Measurements from ENCODE around the gene YIF1A. TPM values are rescaled to one million over a fixed set of nuclear protein-coding genes. Genes with fewer than 3 reads are reported as not detected.
"Not testable (repeated sequence)": the region's sequence is repeated elsewhere in the genome, so short reads cannot be mapped to it uniquely, and the experiment has no call there.

YIF1A gene
- total RNA-seq, 1 donor from 2014 or later: 123 TPM

DNA sequence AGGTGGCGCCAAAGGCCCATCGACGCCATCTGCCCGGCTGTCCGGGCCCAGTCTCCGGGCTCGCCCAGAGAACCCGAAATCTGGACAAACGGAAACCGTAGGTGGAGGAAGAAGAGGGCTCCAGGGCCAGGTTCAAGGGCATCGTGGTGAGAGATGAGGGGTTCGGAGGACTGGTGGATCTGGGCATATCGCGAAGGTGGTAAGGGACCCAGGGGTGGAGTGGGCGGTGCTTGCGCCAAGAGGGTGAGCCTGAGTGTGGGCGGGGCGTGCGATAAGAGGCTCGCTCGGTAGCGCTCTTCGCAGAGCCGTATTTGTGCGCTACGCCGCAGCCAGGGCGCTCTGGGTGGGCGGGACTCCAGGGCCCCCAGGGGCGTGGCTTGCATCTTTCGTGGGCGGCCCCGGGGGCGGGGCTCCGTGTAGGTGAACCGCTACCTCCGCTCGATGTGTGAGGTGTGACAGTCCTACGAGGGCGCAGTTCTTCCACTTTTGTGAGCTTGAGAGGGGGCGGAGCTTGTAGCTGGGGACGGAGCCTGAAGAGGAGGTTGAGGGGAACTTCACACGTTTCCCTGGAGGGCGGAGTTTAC lies 23.1 kb upstream of the YIF1A start:
- DNase-seq (ENCODE audit: low read depth in 2 of 2): peak; percentile 83 to 92

DNA sequence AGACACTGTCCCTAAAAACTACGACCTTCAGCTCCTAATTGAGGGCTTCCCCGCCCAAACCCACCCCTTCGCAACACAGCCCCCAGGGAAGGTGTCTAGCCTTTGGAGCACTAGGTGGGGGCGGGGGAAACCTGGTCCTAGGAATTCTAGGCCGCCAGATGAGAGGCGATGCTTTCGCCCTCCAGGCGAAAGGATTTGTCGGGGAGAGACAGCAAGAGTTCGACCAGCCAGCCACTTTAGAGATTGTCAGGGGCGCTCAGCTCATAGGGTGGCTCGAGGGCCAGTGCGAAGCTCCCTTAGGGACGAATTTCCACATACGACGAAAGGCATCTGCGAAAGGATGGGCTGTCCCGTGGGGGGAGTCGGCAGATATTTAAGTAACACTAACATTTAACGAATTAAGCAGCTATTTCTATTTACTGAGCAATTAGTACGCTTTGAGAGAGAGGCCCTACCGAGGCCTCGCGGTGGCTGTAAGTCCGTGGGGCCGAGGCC lies 22.6 kb upstream of the YIF1A start:
- DNase-seq (ENCODE audit: low read depth in 2 of 2): no peak

DNA sequence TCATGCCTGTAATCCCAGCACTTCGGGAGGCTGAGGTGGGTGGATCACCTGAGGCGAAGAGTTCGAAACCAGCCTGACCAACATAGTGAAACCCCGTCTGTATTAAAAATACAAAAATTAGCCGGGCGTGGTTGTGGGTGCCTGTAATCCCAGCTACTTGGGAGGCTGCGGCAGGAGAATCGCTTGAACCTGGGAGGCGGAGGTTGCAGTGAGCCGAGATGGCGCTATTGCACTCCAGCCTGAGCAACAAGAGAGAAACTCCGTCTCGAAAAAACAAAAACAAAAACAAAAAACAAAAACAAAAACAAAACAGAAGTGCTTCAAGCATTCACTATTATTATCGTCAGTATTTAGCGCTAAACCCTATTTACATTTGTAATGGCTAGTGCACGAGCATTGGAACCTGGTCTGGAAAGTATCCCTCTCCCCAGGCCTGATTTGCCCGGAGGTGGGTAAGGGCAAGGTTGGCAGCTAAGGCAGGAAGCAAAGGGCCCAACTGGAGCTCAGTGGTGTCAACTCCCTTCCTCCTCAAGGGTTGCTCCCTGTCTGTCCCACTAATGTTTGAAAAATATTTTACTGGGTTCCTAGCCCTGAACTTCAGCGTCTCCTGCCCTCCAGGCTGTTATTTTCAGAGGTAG lies 22.0 kb upstream of the YIF1A start:
- not testable (repeated sequence) for DNase-seq (ENCODE audit: low read depth in 2 of 2)

DNA sequence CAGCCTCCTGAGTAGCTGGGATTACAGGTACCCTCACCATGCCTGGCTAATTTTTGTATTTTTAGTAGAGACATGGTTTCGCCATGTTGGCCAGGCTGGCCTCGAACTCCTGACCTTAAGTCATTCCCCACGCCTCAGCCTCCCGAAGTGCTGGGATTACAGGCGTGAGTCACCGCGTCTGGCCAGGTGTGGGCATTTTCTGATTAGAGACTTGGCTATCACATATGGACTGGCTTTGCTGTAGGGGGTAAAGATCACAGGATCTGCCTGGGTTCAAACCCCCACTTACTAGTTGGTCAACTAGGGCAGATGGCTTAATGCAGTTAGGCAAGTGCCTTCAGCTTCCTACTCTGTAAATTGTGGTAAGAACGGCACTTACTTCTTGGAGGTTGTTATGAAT lies 21.4 kb upstream of the YIF1A start:
- no peak for DNase-seq (ENCODE audit: low read depth in 2 of 2)

DNA sequence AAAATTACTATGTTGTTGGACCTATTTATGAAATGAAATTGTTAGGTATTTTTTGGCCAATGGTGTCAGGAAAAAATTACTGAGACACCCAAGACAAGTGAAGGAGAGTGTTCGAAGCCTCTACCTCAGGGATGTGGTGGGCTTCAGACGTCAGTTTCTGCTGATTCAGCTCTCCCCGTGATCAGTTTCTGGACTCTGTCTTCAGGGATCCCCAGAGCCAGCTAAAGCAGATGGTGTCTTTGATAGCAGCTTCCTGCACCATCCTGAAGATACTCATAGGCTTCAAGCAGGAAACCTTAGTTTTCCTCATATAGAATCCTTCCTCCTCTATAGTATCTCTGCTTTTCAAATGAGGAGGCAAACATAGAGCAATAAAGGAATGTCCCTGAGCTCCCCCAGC lies 20.5 kb upstream of the YIF1A start:
- no peak for DNase-seq (ENCODE audit: low read depth in 2 of 2)

DNA sequence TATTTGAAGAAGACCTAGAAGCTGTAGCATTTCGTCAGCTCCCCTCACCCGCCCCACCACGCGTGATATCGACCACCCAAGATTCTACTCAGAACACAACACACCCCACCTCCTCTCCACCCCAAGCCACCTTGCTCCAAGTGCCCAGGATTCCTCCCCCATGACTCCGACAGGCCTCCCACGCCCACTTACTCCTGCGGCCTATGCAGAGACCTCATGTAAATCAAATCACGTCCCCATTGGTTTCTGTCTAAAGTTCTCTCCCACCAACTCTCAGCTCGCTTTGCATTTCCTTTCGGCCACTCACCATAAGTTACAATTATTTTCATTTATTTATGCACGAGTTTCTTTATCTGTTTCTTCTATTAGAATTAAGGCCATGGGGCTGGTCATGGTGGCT lies 13.7 kb upstream of the YIF1A start:
- no peak for DNase-seq (ENCODE audit: low read depth in 2 of 2)

DNA sequence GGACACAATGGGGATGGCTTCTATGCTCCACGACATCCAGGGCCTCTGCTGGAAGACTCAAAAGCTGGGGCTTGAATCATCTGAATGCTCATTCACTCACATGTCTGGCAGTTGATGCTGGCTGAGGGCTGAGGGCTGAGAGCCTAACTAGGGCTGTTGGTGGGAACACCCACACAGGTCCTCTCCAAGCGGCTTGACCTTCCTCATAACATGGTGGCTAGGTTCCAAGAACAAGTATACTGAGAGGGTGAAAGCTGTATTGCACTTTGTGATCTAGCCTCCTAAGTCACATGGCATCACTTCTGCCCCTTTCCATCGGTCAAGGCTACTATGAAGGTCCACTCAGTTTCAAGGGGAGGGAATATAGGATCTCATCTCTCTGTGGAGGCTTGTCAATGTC lies 10.2 kb upstream of the YIF1A start:
- no peak for DNase-seq (ENCODE audit: low read depth in 2 of 2)

DNA sequence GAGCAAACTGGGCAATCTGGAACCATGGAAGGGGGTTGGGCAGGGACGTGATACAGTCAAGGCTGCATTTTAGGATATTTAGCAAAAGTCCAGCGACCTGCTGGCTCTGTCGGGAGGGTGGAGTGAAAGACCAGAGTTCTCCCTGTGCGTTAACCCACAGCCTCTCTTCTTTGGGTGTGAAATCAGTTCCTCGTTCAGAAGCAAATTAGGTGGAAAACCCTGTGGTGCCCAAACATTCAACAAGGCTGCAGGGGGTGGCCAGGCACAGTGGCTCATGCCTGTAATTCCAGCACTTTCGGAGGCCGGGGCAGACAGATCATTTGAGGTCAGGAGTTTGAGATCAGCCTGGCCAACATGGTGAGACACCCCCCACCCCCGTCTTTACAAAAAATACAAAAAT lies 8.7 kb upstream of the YIF1A start:
- no peak for DNase-seq (ENCODE audit: low read depth in 2 of 2)

DNA sequence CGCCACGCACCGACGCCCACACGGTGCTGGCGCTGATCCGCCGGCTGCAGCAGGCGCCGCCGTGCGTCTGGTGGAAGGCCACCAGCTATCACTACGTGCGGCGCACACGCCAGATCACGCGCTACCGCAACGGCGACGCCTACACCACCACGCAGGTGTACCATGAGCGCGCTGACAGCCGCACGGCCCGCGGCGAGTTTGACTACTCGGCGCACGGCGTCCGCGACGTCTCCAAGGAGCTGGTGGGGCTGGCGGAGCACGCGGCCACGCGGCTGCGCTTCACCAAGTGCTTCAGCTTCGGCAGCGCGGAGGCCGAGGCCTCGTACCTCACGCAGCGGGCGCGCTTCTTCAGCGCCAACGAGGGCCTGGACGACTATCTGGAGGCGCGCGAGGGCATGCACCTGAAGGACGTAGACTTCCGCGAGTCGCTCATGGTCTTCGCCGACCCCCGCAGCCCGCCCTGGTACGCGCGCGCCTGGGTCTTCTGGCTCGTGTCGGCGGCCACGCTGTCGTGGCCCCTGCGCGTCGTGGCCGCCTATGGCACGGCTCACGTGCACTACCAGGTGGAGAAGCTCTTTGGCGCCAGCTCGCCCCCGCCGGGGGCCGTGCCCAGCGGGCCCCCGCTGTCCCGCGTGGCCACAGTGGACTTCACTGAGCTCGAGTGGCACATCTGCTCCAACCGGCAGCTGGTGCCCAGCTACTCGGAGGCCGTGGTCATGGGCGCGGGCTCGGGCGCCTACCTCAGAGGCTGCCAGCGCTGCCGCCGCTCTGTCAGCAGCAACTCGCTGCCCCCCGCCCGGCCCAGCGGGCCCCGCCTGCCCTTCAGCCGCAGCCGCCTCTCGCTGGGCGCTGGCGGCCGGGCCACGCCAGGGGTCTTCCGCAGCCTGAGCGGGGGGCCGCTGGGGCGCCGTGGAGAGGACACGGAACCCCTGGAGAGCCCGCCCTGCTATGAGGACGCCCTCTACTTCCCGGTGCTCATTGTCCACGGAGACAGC lies 6.0 kb upstream of the YIF1A start:
- no peak for DNase-seq (ENCODE audit: low read depth in 2 of 2)

DNA sequence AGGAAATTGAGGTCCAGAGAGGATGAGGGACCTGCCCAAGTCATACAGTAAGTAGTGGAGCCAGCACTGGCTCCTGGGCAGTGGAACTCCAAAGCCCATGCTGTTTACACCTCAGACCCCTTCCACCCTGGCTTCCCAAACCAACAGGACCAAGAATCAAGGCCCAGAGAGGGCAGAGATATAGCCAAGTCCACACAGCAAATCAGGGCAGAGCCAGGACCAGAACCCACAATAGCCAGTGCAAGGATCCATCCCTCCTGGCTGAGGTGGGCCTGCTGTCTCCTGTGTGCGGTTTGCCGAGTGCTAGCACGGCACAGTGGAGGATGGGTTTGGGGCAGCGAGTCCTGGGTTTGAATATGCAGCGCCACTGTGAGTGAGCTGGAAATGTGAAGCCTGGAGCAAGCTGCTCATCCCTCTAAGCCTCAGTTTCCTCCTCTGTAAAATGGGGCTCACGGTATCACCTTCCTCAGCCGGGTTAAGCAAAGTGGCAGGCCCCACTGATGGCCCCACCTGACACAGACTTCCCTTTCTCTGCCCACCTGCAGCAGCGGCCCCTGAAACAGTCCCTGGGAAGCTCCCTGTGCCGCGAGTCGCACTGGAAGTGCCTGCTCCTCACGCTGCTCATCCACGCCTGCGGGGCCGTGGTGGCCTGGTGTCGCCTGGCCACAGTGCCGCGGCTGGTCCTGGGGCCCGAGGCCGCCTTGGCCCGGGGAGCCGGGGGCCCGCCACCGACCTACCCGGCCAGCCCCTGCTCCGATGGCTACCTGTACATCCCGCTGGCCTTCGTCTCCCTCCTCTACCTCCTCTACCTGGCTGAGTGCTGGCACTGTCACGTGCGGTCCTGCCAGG lies 5.1 kb upstream of the YIF1A start:
- no peak for DNase-seq (ENCODE audit: low read depth in 2 of 2)

DNA sequence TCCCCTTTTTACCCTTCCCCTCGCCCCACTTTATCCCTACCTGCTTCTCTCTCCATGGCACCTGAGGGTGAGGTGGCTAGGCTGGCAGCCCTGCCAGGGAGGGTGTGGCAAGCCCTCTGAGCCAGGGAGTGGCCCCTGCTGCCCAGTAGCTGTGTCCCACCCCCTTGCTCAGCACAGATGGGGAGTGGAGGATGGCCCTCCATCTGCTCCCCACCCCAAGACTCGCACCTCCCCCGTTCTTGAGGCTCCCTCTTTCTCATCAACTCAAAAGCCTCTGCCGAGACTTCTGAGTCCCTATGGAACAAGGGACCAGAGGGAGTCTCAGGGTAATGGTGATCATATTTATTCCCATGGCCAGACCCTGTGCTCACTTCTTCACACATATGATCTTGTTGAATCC lies 4.4 kb upstream of the YIF1A start:
- no peak for DNase-seq (ENCODE audit: low read depth in 2 of 2)

DNA sequence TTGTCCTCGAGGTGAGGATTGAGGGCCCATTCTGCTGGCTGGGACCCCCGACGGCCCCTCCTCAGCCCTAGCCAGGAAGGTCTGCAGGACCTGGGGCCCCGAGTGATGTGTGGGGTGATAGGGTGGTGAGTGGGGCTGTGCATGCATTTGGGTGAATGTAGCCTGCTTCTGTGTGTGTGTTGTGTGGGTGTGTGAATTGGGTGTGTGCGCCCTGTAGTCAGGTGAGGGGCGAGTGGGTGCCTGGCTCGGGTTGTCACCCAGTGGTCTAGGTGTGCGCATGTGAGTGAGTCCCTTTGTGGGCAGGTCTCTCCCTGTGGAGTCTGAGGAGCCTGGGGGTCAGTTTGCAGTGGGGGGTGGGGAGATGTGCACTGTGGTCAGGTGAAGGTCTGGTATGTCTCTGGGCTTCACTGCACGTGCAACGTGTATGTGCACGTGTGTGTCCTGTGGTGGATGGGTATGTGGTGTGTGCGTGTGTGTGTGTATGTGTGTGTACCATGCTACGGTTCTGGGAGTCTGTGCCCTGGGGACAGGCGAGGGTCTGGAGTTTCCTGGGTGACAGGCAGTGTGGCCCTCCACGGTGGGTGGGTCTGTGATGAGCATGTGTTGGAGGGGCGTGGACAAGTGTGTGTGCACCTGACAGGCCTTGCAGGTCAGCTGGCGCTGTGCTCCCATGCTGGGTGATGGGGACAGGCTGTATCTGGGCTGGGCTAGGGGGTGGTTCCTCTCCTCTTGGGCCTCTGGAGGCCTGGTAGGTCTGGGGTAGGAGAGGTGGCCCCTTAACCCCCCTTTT lies 3.8 kb upstream of the YIF1A start:
- DNase-seq (ENCODE audit: low read depth in 2 of 2): no peak

DNA sequence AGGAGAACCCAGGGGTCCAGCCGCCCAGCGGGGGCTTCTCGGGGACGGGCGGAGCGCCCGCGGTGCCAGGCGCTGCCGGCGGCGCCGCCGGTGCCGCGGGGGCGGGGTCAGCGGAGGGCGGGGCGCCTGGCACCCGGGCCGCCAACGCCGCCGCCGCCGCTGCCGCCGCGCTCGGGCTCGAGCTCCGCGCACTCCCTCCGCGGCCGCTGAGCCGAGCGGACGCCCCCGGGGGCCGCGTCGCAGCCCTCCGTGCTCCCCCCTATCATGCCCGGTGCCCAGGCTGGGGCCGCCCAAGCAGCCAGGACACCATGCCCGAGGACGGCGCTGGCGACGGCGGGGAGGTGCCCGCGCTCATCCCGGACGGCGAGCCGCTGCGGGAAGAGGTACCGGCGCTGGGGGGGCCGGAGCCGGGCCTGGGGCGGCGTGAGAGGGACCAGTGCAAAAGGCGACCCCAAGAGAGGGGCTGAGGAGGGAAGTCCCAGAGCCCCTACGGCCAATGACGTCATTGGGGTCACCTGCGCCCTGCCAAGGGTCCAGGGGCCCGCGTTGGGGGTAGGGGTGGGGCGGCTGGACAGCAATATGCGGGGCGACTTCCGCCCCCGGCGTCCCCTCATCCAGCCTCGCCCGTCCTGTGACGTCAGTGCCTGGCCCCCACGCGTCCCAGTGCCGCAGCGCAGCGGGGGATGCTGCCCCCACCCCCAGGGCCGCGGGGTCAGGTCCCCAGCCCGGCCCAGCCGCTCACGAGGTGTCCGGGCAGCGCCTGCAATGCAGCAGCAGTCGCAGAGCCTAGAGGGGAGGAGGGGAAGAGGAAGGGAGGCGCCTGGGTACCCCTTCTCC lies 3.0 kb upstream of the YIF1A start, which contains the start of gene TMEM151A:
Gene TMEM151A (plus strand): TSS at position 189 of the 837 bp plus-strand sequence. CDS start 120 bp downstream, at position 309.
- DNase-seq (ENCODE audit: low read depth in 2 of 2): no peak

DNA sequence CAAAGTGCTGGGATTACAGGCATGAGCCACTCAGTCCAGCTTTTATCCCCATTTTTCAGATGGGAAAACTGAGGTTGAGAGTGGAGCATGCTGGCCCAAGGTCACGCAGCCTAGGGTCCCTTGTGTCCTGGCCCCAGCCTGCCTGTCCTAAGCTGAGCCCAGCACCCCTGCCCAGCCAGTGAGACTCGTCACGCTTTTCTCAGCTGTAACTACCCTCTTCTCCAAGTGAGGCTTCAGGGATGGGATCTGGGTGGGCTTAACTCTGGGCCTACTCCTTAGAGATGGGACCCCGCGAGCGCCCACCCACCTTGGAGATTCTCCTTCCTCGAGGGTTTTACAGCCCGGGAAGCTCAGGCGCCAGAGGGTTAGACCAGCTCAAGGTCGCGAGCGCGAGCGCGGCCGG lies 2.4 kb upstream of the YIF1A start:
- DNase-seq (ENCODE audit: low read depth in 2 of 2): no peak

DNA sequence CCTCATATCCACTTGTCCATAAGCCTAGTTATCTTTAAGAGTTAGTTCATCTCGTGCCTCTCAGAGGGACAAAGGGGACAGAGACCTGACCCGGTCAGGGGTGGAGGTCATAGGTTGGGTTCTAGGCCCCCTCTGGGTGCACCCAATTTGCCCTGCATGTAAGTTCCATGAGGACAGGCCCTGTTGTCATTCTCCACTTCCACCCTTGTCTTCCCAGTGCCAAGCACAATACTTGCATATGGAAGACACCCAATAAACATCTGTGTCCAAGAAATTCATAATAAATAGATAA lies 1.3 kb upstream of the YIF1A start:
- no peak for DNase-seq (ENCODE audit: low read depth in 2 of 2)

DNA sequence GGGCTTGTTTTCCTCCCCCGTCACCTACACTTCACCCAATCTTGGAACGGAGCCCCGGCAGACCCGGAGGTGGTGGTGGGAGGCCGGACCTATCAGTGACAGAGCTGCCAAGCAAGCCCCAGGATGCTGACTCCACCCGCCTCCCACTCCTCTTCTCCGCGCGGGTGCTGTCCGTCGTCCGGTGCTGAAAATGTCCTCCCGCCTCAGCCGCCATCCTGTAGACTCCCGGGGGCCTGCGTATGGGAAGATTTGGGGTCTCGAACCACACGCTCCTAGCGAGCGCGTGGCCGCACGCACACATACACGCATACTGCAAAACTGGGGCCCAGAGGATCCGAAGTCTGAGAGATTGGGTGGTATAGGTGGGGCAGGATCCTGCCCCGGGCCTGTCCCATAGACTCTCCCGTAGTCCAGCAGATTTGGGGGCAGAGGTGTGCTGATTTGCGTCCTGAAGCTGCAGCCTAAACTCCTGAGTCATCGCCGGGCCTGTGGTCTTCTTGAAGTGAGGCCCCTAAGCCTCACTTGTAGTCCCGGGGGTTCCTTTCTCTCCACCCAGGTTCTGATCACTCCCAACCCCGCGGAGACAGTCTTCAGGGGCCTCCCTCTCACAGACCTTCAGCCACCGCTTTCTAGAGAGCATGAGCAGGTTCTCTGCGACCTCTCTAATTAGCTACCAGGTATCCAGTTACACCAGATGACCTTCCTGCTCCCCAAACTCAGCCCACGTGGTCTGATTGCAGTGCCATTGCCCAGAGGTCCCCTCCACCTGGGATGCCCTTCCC lies 796 bp upstream of the YIF1A start:
- DNase-seq (ENCODE audit: low read depth in 2 of 2): peak; percentile 51 to 89

DNA sequence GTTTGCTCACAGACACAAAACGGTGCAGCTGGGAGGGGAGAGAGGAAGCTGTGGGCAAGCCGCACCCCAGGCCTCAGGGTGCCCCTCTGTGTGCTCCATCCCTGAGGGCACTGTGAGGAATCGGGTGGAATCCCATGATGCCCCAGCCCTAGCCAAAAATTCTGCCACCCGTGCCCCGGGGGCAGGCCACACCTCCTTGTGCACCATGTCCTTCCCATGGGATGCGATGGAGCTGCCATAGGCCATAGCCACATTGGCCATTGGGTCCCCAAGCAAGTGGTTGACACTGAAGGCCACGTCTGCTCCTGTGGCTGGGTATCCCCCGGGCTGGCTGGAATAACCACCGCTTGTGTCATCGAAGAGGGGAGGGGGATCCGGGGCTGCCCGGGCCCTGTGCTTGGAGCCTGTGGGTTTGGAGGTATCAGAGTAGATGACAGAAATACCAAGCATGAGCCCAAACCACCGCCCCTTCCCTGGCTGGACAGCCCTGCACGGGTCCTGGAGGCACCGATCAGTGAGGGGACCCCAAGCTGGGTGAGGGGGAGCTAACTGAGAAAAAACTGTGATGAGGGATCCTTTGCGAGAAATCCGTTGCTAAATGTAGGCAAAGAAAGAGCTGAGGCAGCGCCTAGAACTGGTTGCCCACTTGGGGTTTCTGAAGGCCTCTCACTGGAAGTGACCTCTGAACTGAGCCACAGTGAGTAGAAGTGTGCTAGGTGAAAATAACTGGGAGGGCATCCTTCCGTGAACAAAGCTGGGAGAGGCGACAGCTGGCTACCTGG lies 863 bp downstream of the YIF1A start:
- no peak for DNase-seq (ENCODE audit: low read depth in 2 of 2)

DNA sequence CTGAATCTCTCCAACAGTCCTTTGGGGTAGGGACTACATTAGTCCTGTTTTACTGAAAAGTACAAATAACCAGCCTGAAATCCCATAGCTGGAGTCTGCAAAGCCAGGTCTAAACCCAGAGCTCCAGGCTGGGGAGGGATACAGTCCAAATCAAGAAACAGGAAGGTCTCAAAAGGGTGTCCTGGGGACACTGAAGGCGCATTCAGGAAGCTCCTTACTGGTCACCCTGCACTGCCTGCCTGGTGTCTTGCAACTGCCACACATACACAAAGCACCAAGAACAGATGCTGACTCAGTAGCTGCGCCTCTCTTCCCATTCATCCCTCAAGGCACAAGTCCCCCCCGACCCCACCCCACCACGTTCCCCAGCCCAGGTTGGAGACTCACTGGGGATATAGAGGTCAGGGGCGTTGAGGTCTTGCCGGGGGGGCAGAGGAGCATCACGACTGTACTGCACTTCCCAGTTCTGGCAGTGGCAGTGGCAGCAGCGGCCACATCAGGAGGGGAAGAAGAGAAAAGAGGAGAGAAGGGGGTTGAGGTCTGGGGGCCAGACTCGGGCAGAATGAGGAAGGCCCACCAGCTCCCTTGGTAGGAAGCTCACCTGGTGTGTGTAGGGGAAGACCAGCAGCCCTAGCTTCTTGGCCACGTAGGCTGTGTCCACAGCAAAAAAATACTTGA lies 1.6 kb downstream of the YIF1A start:
- no peak for DNase-seq (ENCODE audit: low read depth in 2 of 2)
